Measurements from ENCODE around the gene ZCWPW1.

Gene ZCWPW1

GRCh38 chr7:100397315-100398081 lies 31.0 kb downstream of the ZCWPW1 start:
- no peak overlapping the region for H3K4me3 ChIP-seq (ENCODE audit: low read depth, low read length)
- peak; percentile 12 for TF ChIP-seq CTCF (IDR thresholded peaks at IDR 0.05; ENCODE audit: low read depth, low read length, missing control alignments)
- no peak for DNase-seq (ENCODE audit: low read depth)

- DNase-seq (ENCODE audit: low read depth) = peak; percentile 88
- no peak overlapping the region for H3K4me3 ChIP-seq (ENCODE audit: low read depth, low read length)
- TF ChIP-seq CTCF (IDR thresholded peaks at IDR 0.05; ENCODE audit: low read depth, low read length, missing control alignments) = no peak
Measured at GRCh38 chr7:100396421-100396982, 32.0 kb downstream of the ZCWPW1 start.

GRCh38 chr7:100394077-100394476 lies 34.4 kb downstream of the ZCWPW1 start:
- no peak overlapping the region for H3K4me3 ChIP-seq (ENCODE audit: low read depth, low read length)
- no peak for DNase-seq (ENCODE audit: low read depth)

GRCh38 chr7:100393233-100393905 lies 35.1 kb downstream of the ZCWPW1 start:
- TF ChIP-seq CTCF (IDR thresholded peaks at IDR 0.05; ENCODE audit: low read depth, low read length, missing control alignments) = no peak
- no peak overlapping the region for H3K4me3 ChIP-seq (ENCODE audit: low read depth, low read length)
- no peak for DNase-seq (ENCODE audit: low read depth)

More at GRCh38 chr7:100394077-100394476, 34.4 kb downstream of the ZCWPW1 start:
- no peak for TF ChIP-seq CTCF (IDR thresholded peaks at IDR 0.05; ENCODE audit: low read depth, low read length, missing control alignments)

- TF ChIP-seq CTCF (IDR thresholded peaks at IDR 0.05; ENCODE audit: low read depth, low read length, missing control alignments) = no peak
- no peak overlapping the region for H3K4me3 ChIP-seq (ENCODE audit: low read depth, low read length)
- DNase-seq (ENCODE audit: low read depth) = no peak
Measured at GRCh38 chr7:100390286-100391009, 38.1 kb downstream of the ZCWPW1 start.

GRCh38 chr7:100389437-100390088 lies 38.9 kb downstream of the ZCWPW1 start:
- DNase-seq (ENCODE audit: low read depth) = no peak
- TF ChIP-seq CTCF (IDR thresholded peaks at IDR 0.05; ENCODE audit: low read depth, low read length, missing control alignments) = no peak
- no peak overlapping the region for H3K4me3 ChIP-seq (ENCODE audit: low read depth, low read length)
